ENCODE measurements around the gene ZAP70. TPM values are rescaled to one million over a fixed set of nuclear protein-coding genes. Genes with fewer than 3 reads are reported as not detected.

Gene ZAP70
- polyA plus RNA-seq, 2 of the 4 experiments (the other 2 are of a cell fraction): 0.10 TPM; not detected in 1

DNA sequence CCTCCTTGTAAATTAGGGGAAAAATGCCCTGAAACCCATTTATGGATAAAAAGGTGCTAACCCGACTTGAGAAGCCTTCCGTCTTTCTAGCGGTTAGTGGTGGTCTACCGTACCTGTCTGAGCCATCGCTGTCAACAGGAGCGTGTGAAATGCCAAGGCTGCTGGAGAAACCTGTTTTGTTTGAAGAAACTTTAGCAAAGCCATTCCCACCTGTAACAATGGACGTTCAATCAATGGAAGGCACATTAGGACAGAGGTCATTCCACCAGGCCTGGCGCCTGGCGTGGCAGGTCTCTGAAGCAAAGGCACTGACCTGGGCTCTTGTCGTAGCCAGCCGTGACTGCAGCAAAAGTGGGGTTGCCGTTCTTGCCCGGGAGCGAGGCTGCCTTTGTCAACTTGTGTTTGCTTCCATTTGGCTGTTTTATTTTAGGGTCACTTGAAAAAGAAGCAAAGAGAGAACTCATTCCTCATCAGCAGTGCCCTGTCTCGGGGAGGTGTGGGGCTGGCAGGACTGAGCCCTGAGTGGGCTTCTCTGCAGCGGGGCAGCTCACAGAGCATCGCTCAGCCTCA is 47.2 kb downstream of the ZAP70 start:
- WGBS (ENCODE audit: missing lambda C conversion rate): 94% methylated on average over 17 of the region's 17 CpGs
- FAIRE-seq (no peak), DNase-seq (ENCODE audit: low read depth in 1 of 2, low spot score in 1 of 2) (no peak), ATAC-seq (no peak)
- Histone ChIP-seq H3K27ac (no peak overlapping the region), H3K4me3 (no peak overlapping the region), H3K4me2 (no peak overlapping the region), H3K9me3 (no peaks in the 10 kb centered on the region), H3K4me1 (no peaks in the 10 kb centered on the region)
- ChIA-PET CTCF (no interaction called here), POLR2A (no interaction called here)
- TF ChIP-seq MAFK (IDR thresholded peaks at IDR 0.05; ENCODE audit: partially characterized antibody): no peak
- no peak for TF ChIP-seq PHF8 (IDR thresholded peaks at IDR 0.05; ENCODE audit: borderline replicate concordance, low read depth)
- TF ChIP-seq ZSCAN20 (CRISPR knock-in tag; IDR thresholded peaks at IDR 0.05): no peak
- no peak for TF ChIP-seq FOSL2 (IDR thresholded peaks at IDR 0.05)
- TF ChIP-seq FOSL2 (CRISPR knock-in tag; IDR thresholded peaks at IDR 0.05): no peak
- no peak for TF ChIP-seq KDM5A (IDR thresholded peaks at IDR 0.05)
- TF ChIP-seq TP53 (CRISPR knock-in tag; IDR thresholded peaks at IDR 0.05): no peak
- TF ChIP-seq, protein P1, sequence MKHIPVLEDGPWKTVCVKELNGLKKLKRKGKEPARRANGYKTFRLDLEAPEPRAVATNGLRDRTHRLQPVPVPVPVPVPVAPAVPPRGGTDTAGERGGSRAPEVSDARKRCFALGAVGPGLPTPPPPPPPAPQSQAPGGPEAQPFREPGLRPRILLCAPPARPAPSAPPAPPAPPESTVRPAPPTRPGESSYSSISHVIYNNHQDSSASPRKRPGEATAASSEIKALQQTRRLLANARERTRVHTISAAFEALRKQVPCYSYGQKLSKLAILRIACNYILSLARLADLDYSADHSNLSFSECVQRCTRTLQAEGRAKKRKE (CRISPR knock-in tag; IDR thresholded peaks at IDR 0.05; ENCODE audit: low read depth): no peak

DNA sequence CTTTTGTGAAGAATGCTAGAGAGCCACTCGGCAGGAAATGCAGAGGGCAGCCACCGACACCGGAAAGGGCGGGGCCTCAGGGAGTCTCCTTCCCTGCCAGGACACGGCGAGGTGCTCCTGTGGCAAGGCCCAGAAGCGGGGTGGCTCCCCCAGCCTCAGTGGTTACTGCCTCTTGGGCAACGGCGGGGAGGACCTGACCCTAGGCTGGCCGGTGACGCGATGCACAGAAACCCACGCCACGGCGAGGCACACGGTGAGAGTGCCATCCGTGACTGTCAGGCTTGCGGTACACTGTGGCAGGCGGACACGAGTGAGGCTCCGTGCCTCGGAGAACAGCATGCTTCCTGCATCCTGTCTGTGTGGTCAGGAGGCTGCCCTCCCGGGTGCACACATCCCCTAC is 47.8 kb downstream of the ZAP70 start:
- Histone ChIP-seq H3K27ac (no peak overlapping the region), H3K9me3 (no peaks in the 10 kb centered on the region), H3K4me3 (no peak overlapping the region), H3K4me1 (no peaks in the 10 kb centered on the region), H3K4me2 (no peak overlapping the region)
- POLR2A ChIA-PET: no interaction called here
- FAIRE-seq (no peak), DNase-seq (ENCODE audit: low read depth in 1 of 2, low spot score in 1 of 2) (no peak), ATAC-seq (no peak)
- CTCF ChIA-PET: no interaction called here
- TF ChIP-seq RARB (CRISPR knock-in tag; IDR thresholded peaks at IDR 0.05) (no peak), CEBPB (IDR thresholded peaks at IDR 0.05) (no peak), SREBF2 (IDR thresholded peaks at IDR 0.05) (no peak), CHD4 (IDR thresholded peaks at IDR 0.05; ENCODE audit: borderline replicate concordance) (no peak), HOXB13 (CRISPR knock-in tag; IDR thresholded peaks at IDR 0.05; ENCODE audit: low read depth) (no peak)
- TF ChIP-seq, protein P2, sequence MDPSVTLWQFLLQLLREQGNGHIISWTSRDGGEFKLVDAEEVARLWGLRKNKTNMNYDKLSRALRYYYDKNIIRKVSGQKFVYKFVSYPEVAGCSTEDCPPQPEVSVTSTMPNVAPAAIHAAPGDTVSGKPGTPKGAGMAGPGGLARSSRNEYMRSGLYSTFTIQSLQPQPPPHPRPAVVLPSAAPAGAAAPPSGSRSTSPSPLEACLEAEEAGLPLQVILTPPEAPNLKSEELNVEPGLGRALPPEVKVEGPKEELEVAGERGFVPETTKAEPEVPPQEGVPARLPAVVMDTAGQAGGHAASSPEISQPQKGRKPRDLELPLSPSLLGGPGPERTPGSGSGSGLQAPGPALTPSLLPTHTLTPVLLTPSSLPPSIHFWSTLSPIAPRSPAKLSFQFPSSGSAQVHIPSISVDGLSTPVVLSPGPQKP (IDR thresholded peaks at IDR 0.05; ENCODE audit: low read depth, low read length): no peak
- TF ChIP-seq, protein P3, sequence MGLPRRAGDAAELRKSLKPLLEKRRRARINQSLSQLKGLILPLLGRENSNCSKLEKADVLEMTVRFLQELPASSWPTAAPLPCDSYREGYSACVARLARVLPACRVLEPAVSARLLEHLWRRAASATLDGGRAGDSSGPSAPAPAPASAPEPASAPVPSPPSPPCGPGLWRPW (IDR thresholded peaks at IDR 0.05): no peak
- TF ChIP-seq, protein P4, sequence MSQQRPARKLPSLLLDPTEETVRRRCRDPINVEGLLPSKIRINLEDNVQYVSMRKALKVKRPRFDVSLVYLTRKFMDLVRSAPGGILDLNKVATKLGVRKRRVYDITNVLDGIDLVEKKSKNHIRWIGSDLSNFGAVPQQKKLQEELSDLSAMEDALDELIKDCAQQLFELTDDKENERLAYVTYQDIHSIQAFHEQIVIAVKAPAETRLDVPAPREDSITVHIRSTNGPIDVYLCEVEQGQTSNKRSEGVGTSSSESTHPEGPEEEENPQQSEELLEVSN (IDR thresholded peaks at IDR 0.05; ENCODE audit: borderline replicate concordance, low read depth): no peak
- 93% methylated on average over 22 of the region's 23 CpGs for WGBS (ENCODE audit: missing lambda C conversion rate)

DNA sequence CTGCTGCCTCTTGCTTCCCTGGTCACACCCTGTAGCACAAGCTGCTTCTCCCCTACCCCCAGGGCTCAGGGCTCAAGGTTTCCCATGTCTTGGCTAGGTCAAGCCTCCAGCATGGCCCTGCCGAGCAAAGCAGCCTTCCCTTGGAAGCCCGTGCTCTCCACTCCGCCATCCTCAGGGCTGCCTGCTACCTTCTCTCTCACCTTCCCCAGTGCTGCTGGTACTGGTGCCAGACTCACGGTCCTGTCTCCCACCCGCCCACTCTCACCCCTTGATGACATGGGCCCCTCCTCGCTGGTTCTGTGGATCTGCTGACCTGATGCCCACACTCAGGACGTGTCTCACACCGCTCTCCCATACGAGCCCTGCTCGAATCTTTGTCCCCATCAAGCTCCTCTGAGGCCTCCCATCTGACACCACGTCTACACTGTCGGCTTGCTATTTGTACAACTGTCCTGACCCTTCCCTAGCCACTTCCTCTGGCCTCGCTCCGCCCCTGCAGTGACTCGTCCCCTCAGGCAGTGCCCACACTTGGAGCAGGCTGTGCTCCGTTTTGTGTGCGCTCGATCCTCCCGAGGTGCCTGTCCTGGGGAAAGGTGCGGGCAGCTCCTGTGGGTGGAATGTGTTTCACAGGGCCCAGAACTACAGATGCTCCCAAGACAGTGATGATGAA is 49.9 kb downstream of the ZAP70 start:
- 91% methylated on average over 20 of the region's 20 CpGs for WGBS (ENCODE audit: missing lambda C conversion rate)
- Histone ChIP-seq H3K4me3 (no peak overlapping the region), H3K27ac (no peak overlapping the region), H3K9me3 (no peaks in the 10 kb centered on the region), H3K4me2 (no peak overlapping the region), H3K4me1 (no peaks in the 10 kb centered on the region)
- DNase-seq (ENCODE audit: low read depth in 1 of 2, low spot score in 1 of 2) (no peak), FAIRE-seq (no peak), ATAC-seq (peak in 1 of 2 experiments; percentile 10; a peak in 1 of 6 replicates)
- TF ChIP-seq RARB (CRISPR knock-in tag; IDR thresholded peaks at IDR 0.05) (no peak), ZFP36 (IDR thresholded peaks at IDR 0.05; ENCODE audit: borderline replicate concordance, partially characterized antibody) (no peak), EHMT2 (IDR thresholded peaks at IDR 0.05; ENCODE audit: low read depth) (no peak), KDM1A (IDR thresholded peaks at IDR 0.05; ENCODE audit: low read depth) (no peak), CHD2 (IDR thresholded peaks at IDR 0.05; ENCODE audit: low read length, partially characterized antibody) (no peak), TP53 (CRISPR knock-in tag; IDR thresholded peaks at IDR 0.05) (no peak), HOXB5 (CRISPR knock-in tag; IDR thresholded peaks at IDR 0.05) (no peak), EHF (CRISPR knock-in tag; IDR thresholded peaks at IDR 0.05) (no peak), GATA3 (IDR thresholded peaks at IDR 0.05; ENCODE audit: borderline replicate concordance) (no peak), RNF2 (IDR thresholded peaks at IDR 0.05; ENCODE audit: borderline replicate concordance, low read depth) (no peak)
- TF ChIP-seq, protein P5, sequence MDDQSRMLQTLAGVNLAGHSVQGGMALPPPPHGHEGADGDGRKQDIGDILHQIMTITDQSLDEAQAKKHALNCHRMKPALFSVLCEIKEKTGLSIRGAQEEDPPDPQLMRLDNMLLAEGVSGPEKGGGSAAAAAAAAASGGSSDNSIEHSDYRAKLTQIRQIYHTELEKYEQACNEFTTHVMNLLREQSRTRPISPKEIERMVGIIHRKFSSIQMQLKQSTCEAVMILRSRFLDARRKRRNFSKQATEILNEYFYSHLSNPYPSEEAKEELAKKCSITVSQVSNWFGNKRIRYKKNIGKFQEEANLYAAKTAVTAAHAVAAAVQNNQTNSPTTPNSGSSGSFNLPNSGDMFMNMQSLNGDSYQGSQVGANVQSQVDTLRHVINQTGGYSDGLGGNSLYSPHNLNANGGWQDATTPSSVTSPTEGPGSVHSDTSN (IDR thresholded peaks at IDR 0.05): no peak
- ChIA-PET POLR2A (no interaction called here), CTCF (interaction anchor here (0.7 to 1.1 kb wide), 3 partner anchors 11 to 620 kb away, joined by 3 to 4 read pairs (median 3); no protein-coding TSS in a partner anchor)

Data from A549 (cell line).